ENCODE measurements around the gene GNAT1. TPM values are rescaled to one million over a fixed set of nuclear protein-coding genes. Genes with fewer than 3 reads are reported as not detected.

The GNAT1 gene
- total and polyA plus RNA-seq, 2 of the 13 experiments (the other 11 are each of a cell fraction or from before 2014, with no cell fraction given) = 0.15 TPM; not detected in 1

GRCh38 chr3:50227390-50228183 lies 36.2 kb downstream of the GNAT1 start (continued):
- TF ChIP-seq ZBTB10 (CRISPR knock-in tag; IDR thresholded peaks at IDR 0.05; ENCODE audit: borderline replicate concordance) (peak; percentile 57; the same call in 1 of the 2 replicates), ZNF567 (CRISPR knock-in tag; IDR thresholded peaks at IDR 0.05; ENCODE audit: borderline replicate concordance) (peak; percentile 70), TFE3 (CRISPR knock-in tag; IDR thresholded peaks at IDR 0.05) (peak; percentile 55; the same call in 1 of the 2 replicates), ZNF777 (CRISPR knock-in tag; IDR thresholded peaks at IDR 0.05) (no peak; the same call in 1 of the 2 replicates), ZNF546 (CRISPR knock-in tag; conservative IDR thresholded peaks at IDR 0.05) (peak; percentile 80; the same call in 1 of the 2 replicates), ZNF280B (CRISPR knock-in tag; IDR thresholded peaks at IDR 0.05; ENCODE audit: borderline replicate concordance) (peak; percentile 5; the same call in 1 of the 2 replicates), RARA (CRISPR knock-in tag; IDR thresholded peaks at IDR 0.05) (peak; percentile 24; the same call in 1 of the 2 replicates), ZNF232 (CRISPR knock-in tag; IDR thresholded peaks at IDR 0.05; ENCODE audit: borderline replicate concordance) (0 out of 2 replicates have a peak, but pooled peaks have one; percentile 25), ZBTB40 (IDR thresholded peaks at IDR 0.05) (peak; percentile 57), ZBTB40 (CRISPR knock-in tag; IDR thresholded peaks at IDR 0.05) (peak; percentile 29; the same call in 1 of the 2 replicates), SAFB2 (CRISPR knock-in tag; IDR thresholded peaks at IDR 0.05; ENCODE audit: borderline replicate concordance, low read depth) (0 out of 2 replicates have a peak, but pooled peaks have one; percentile 35), AGO2 (optimal IDR thresholded peaks at IDR 0.05; ENCODE audit: low read depth, low read length) (no peak)

Data from HepG2 (cell line).